Measurements from ENCODE around the gene DSE. TPM values are rescaled to one million over a fixed set of nuclear protein-coding genes. Genes with fewer than 3 reads are reported as not detected.

Gene DSE
- total RNA-seq, 1 experiment from 2014 or later = 9.8 TPM

DNA sequence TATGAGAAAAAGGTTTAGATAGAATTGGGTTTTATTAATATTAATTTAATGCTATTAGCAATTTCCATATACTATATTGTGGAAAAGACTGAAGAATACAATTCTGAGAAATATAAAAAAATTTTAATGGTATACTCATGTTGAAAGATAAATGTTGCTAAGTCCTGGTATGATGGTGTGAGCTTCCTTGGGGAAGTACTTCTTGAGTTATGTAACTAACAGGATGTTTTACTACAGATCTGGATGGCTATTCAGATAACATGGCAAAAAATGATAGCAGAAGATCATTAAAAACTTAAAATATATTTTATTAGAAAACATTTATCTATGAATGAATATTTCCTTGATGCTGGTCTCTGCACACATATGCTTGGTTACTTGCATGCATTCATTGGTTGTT lies 66.9 kb downstream of the DSE start:
- DNase-seq (no peak), ATAC-seq (no peak)
- POLR2A ChIA-PET (ENCODE audit: unreplicated experiment) = no interaction called here
- no peaks in the 10 kb centered on the region for H3K27me3 ChIP-seq (ENCODE audit: low read length)
- intact Hi-C loops (cut with micrococcal nuclease) = no loop called here
- no TSS peak for BruUV-seq (replicated peaks)
- H3K4me3 ChIP-seq (ENCODE audit: low read length) = no peak overlapping the region
- no peaks in the 10 kb centered on the region for H3K9me2 ChIP-seq (replicated peaks; ENCODE audit: low read length)
- no peak overlapping the region for H2AFZ ChIP-seq (ENCODE audit: low read length)
- H3K79me2 ChIP-seq (ENCODE audit: low read length) = no peaks in the 10 kb centered on the region
- no peaks in the 10 kb centered on the region for H3K36me3 ChIP-seq (ENCODE audit: low read depth, low read length)
- H4K20me1 ChIP-seq (ENCODE audit: low read length) = no peaks in the 10 kb centered on the region
- H3K9me3 ChIP-seq (ENCODE audit: low read length) = no peaks in the 10 kb centered on the region
- H3K4me2 ChIP-seq (ENCODE audit: low read length) = no peak overlapping the region
- H3K9ac ChIP-seq (ENCODE audit: low read length) = no peak overlapping the region
- TF ChIP-seq, protein P1, sequence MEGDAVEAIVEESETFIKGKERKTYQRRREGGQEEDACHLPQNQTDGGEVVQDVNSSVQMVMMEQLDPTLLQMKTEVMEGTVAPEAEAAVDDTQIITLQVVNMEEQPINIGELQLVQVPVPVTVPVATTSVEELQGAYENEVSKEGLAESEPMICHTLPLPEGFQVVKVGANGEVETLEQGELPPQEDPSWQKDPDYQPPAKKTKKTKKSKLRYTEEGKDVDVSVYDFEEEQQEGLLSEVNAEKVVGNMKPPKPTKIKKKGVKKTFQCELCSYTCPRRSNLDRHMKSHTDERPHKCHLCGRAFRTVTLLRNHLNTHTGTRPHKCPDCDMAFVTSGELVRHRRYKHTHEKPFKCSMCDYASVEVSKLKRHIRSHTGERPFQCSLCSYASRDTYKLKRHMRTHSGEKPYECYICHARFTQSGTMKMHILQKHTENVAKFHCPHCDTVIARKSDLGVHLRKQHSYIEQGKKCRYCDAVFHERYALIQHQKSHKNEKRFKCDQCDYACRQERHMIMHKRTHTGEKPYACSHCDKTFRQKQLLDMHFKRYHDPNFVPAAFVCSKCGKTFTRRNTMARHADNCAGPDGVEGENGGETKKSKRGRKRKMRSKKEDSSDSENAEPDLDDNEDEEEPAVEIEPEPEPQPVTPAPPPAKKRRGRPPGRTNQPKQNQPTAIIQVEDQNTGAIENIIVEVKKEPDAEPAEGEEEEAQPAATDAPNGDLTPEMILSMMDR (conservative IDR thresholded peaks at IDR 0.05; ENCODE audit: low read depth, low read length) = no peak
- TF ChIP-seq EZH2phosphoT487 (IDR thresholded peaks at IDR 0.05; ENCODE audit: borderline replicate concordance, low read length) (no peak), EZH2 (IDR thresholded peaks at IDR 0.05; ENCODE audit: low read length, unreplicated experiment) (no peak)
- CTCF ChIA-PET = no interaction called here
- H3K27ac ChIP-seq (ENCODE audit: low read length) = no peak overlapping the region
- no peaks in the 10 kb centered on the region for H3F3A ChIP-seq (ENCODE audit: low read length, unreplicated experiment)
- no peaks in the 10 kb centered on the region for H3K4me1 ChIP-seq (ENCODE audit: insufficient read depth, low read length)

DNA sequence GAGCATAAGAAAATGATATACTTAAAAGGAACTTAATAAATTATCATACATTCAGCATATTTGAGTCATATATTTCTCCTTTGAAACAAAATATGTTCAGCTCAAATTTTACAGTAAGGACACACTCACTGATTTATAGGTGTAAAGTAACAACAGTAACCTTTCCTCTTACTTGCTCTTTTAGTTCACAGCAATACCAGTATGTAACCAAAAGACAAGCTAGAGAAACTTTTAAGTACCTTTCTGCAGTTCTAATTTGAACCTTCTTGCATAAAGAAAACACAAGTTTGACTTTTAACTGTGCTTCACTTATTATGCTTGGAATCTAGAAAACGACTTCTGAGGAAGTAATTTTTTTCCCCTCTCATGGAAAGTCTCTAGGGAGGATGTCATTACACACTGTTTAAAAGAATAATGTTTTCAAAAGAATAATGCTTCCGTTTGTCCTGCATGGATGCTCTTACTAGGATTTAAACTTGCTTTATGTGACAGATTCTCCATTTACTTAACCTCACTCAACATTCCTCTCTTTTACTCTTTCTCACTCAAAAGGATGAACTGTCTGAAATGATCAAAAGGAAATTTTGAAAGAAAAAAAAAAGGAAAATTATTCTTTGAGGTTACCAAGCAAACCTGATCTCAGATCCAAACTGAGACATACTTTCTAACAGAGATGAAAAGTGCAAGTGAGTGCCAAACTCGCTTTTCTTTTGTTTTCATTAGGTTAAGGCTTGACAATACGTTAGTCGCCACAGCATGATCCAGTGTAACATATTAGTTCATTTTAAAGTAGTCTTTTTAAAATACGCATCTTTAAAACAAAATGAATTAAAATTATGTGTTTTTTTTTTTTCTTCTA lies 68.1 kb downstream of the DSE start:
- Histone ChIP-seq H3F3A (ENCODE audit: low read length, unreplicated experiment) (no peaks in the 10 kb centered on the region), H3K79me2 (ENCODE audit: low read length) (no peaks in the 10 kb centered on the region), H3K4me2 (ENCODE audit: low read length) (no peak overlapping the region), H3K9ac (ENCODE audit: low read length) (no peak overlapping the region), H3K27ac (ENCODE audit: low read length) (no peak overlapping the region), H4K20me1 (ENCODE audit: low read length) (no peaks in the 10 kb centered on the region), H3K27me3 (ENCODE audit: low read length) (no peaks in the 10 kb centered on the region), H3K9me2 (replicated peaks; ENCODE audit: low read length) (no peaks in the 10 kb centered on the region), H2AFZ (ENCODE audit: low read length) (no peak overlapping the region), H3K36me3 (ENCODE audit: low read depth, low read length) (no peaks in the 10 kb centered on the region), H3K9me3 (ENCODE audit: low read length) (no peaks in the 10 kb centered on the region), H3K4me1 (ENCODE audit: insufficient read depth, low read length) (no peaks in the 10 kb centered on the region), H3K4me3 (ENCODE audit: low read length) (no peak overlapping the region)
- intact Hi-C loops (cut with micrococcal nuclease) = no loop called here
- ATAC-seq (no peak), DNase-seq (no peak)
- no TSS peak for BruUV-seq (replicated peaks)
- ChIA-PET POLR2A (ENCODE audit: unreplicated experiment) (no interaction called here), CTCF (no interaction called here)
- TF ChIP-seq, protein P1 (conservative IDR thresholded peaks at IDR 0.05; ENCODE audit: low read depth, low read length) = no peak
- TF ChIP-seq EZH2phosphoT487 (IDR thresholded peaks at IDR 0.05; ENCODE audit: borderline replicate concordance, low read length) (no peak), EZH2 (IDR thresholded peaks at IDR 0.05; ENCODE audit: low read length, unreplicated experiment) (no peak)

DNA sequence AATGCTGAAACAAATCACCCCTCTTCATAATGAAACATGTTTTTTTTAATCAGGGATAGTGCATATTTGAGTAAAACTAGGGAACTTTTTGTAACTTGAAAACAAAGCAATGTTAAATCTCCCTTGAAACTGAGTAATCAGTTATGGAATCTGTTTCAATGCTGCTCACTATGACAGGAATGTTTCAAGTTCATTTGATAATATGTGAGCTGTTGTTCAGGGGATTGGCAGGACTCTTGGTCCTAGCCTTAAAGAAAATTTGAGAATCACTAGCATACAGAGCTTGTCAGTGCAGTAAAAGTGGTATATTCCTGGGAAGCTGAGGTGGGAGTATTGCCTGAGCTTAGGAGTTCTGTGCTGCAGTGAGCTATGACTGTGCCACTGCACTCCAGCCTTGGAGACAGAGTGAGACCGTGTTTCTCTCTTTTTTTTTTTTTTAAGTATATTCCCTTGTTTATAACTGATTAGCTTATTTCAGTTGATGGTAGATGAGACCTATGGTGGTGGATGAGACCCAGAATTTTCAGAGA lies 68.8 kb downstream of the DSE start:
- ATAC-seq = no peak
- no peak for DNase-seq
- POLR2A ChIA-PET (ENCODE audit: unreplicated experiment) = no interaction called here
- H3K4me2 ChIP-seq (ENCODE audit: low read length) = no peak overlapping the region
- H3K4me1 ChIP-seq (ENCODE audit: insufficient read depth, low read length) = no peaks in the 10 kb centered on the region
- no peaks in the 10 kb centered on the region for H3K9me3 ChIP-seq (ENCODE audit: low read length)
- H3K9me2 ChIP-seq (replicated peaks; ENCODE audit: low read length) = no peaks in the 10 kb centered on the region
- no TSS peak for BruUV-seq (replicated peaks)
- CTCF ChIA-PET = interaction anchor here (0.6 kb wide), 1 partner anchor 444 kb away, joined by 6 read pairs; no protein-coding TSS in a partner anchor
- no peaks in the 10 kb centered on the region for H4K20me1 ChIP-seq (ENCODE audit: low read length)
- H3K27me3 ChIP-seq (ENCODE audit: low read length) = no peaks in the 10 kb centered on the region
- no peak overlapping the region for H3K27ac ChIP-seq (ENCODE audit: low read length)
- intact Hi-C loops (cut with micrococcal nuclease) = no loop called here
- H2AFZ ChIP-seq (ENCODE audit: low read length) = no peak overlapping the region
- no peak overlapping the region for H3K9ac ChIP-seq (ENCODE audit: low read length)
- no peak overlapping the region for H3K4me3 ChIP-seq (ENCODE audit: low read length)
- H3K79me2 ChIP-seq (ENCODE audit: low read length) = no peaks in the 10 kb centered on the region
- H3K36me3 ChIP-seq (ENCODE audit: low read depth, low read length) = no peaks in the 10 kb centered on the region
- TF ChIP-seq EZH2 (IDR thresholded peaks at IDR 0.05; ENCODE audit: low read length, unreplicated experiment) (no peak), EZH2phosphoT487 (IDR thresholded peaks at IDR 0.05; ENCODE audit: borderline replicate concordance, low read length) (no peak)
- TF ChIP-seq, protein P1 (conservative IDR thresholded peaks at IDR 0.05; ENCODE audit: low read depth, low read length) = no peak
- H3F3A ChIP-seq (ENCODE audit: low read length, unreplicated experiment) = no peaks in the 10 kb centered on the region

Measured in PC-3 (cell line).